Ishikawa (cell line): Measurements from ENCODE around the gene CACNA1E.
A peak's percentile ranks its signal among the peaks of the same experiment; 100 is the strongest.

Experiments used
- CEBPB ChIP-seq: IDR thresholded peaks from 2 replicates; pipeline ENCODE4 v1.6.1; 2012
- CREB1 ChIP-seq: IDR thresholded peaks from 2 replicates; pipeline ENCODE4 v1.6.1; 2012; ENCODE audit warnings: low read depth
- EGR1 ChIP-seq: IDR thresholded peaks from 2 replicates; pipeline ENCODE4 v1.6.1; 2012
- EP300 ChIP-seq: IDR thresholded peaks from 2 replicates; pipeline ENCODE4 v1.6.1; 2012; ENCODE audit warnings: borderline replicate concordance
- FOXM1 ChIP-seq: IDR thresholded peaks from 2 replicates; pipeline ENCODE4 v1.6.1; 2012; ENCODE audit warnings: low read depth, borderline replicate concordance
- NFIC ChIP-seq: IDR thresholded peaks from 2 replicates; pipeline ENCODE4 v1.6.1; 2012
- RAD21 ChIP-seq: IDR thresholded peaks from 2 replicates; pipeline ENCODE4 v1.6.1; 2012; ENCODE audit warnings: low read depth
- TAF1 ChIP-seq: IDR thresholded peaks from 2 replicates; pipeline ENCODE4 v1.6.1; 2012; ENCODE audit warnings: low read depth, mild to moderate bottlenecking
- TCF12 ChIP-seq: IDR thresholded peaks from 2 replicates; pipeline ENCODE4 v1.6.1; 2012; ENCODE audit warnings: low read depth
- TEAD4 ChIP-seq: IDR thresholded peaks from 2 replicates; pipeline ENCODE4 v1.6.1; 2012
- YY1 ChIP-seq: IDR thresholded peaks from 2 replicates; pipeline ENCODE4 v1.6.1; 2012; ENCODE audit warnings: low read depth
- ZBTB7A ChIP-seq: IDR thresholded peaks from 2 replicates; pipeline ENCODE4 v1.6.1; 2012; ENCODE audit warnings: low read depth
- TF ChIP-seq, protein P1 (sequence below): IDR thresholded peaks from 2 replicates; pipeline ENCODE4 v1.6.1; 2012; ENCODE audit warnings: low read depth, mild to moderate bottlenecking
- TF ChIP-seq, protein P2 (sequence below): IDR thresholded peaks from 2 replicates; pipeline ENCODE4 v1.6.1; 2012
- TF ChIP-seq, protein P3 (sequence below): IDR thresholded peaks from 2 replicates; pipeline ENCODE4 v1.6.1; 2012

CACNA1E gene

DNA sequence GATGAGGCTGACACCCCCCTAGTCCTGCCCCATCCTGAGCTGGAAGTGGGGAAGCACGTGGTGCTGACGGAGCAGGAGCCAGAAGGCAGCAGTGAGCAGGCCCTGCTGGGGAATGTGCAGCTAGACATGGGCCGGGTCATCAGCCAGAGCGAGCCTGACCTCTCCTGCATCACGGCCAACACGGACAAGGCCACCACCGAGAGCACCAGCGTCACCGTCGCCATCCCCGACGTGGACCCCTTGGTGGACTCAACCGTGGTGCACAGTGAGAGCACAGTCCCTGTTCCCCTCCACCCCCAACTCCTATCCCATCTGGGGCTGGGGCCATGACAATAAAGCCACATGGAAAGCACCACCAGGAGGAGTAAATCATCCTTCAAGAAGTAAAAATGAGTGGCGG lies 250.2 kb downstream of the CACNA1E start:
- TF ChIP-seq, protein P1, sequence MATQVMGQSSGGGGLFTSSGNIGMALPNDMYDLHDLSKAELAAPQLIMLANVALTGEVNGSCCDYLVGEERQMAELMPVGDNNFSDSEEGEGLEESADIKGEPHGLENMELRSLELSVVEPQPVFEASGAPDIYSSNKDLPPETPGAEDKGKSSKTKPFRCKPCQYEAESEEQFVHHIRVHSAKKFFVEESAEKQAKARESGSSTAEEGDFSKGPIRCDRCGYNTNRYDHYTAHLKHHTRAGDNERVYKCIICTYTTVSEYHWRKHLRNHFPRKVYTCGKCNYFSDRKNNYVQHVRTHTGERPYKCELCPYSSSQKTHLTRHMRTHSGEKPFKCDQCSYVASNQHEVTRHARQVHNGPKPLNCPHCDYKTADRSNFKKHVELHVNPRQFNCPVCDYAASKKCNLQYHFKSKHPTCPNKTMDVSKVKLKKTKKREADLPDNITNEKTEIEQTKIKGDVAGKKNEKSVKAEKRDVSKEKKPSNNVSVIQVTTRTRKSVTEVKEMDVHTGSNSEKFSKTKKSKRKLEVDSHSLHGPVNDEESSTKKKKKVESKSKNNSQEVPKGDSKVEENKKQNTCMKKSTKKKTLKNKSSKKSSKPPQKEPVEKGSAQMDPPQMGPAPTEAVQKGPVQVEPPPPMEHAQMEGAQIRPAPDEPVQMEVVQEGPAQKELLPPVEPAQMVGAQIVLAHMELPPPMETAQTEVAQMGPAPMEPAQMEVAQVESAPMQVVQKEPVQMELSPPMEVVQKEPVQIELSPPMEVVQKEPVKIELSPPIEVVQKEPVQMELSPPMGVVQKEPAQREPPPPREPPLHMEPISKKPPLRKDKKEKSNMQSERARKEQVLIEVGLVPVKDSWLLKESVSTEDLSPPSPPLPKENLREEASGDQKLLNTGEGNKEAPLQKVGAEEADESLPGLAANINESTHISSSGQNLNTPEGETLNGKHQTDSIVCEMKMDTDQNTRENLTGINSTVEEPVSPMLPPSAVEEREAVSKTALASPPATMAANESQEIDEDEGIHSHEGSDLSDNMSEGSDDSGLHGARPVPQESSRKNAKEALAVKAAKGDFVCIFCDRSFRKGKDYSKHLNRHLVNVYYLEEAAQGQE, result no peak

DNA sequence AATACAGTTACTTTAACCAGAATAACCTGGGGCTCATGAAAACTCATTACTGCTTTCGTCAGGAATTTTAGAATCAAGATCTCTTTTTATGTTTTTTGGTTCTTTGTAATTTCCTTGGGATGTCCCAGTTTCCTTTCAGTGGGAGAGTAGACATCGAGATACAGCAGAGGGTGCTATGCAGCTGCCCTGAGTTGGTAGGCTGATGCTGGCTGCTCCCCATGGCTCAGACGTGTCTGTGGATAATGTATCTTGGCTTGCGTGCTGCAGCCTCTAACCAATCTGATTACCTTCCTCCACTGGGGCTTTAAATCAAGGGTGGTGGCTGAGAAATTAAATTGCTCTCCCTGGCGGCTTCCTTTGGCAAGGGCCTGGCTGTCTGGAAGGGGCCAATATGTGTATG lies 253.7 kb downstream of the CACNA1E start:
- TF ChIP-seq, protein P2, sequence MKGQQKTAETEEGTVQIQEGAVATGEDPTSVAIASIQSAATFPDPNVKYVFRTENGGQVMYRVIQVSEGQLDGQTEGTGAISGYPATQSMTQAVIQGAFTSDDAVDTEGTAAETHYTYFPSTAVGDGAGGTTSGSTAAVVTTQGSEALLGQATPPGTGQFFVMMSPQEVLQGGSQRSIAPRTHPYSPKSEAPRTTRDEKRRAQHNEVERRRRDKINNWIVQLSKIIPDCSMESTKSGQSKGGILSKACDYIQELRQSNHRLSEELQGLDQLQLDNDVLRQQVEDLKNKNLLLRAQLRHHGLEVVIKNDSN, result no peak
- TF ChIP-seq NFIC, result no peak
- TF ChIP-seq RAD21, result peak; percentile 22

DNA sequence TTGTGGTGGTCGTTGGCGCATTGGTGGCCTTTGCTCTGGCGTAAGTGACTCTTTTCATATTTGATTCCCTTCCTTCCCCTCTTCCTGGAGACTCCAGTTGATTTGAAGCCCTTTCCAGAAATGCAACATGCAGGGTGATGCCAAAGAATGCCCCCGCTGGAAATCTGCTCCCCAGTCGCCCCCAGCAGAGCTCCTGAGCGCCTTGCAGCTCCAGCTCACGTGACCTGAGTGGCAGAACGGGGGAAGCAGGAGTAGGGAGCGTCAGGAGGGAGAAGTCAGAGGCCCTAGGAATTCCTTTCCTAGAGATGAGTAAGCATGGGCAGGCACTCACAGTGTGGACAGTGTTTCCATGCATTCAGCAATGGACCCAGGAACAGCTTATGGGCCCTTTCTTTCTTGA lies 255.9 kb downstream of the CACNA1E start:
- TF ChIP-seq NFIC, result no peak
- TF ChIP-seq, protein P2, result peak; percentile 32; the same call in 1 of the 2 replicates
- TF ChIP-seq ZBTB7A, result no peak

DNA sequence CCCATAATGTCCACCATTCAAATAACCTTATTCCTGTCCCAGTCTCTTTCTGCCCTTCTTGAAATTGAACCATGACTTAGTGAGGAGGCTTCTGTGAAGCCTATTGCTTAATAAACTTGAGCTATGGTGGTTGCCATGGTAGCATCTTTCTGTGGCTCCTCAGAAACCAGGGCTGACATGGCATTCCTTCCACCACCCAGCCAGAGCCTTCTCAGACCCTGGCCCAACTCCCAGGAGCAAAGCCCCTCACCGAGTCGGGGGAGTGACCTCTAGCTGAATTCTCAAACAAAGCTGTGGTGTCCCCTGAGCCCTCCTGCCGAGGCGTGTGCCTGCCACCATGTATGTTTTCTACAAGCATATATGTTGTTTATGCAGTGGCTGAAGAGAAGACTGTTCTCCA lies 259.1 kb downstream of the CACNA1E start:
- TF ChIP-seq RAD21, result no peak
- TF ChIP-seq, protein P1, result no peak
- TF ChIP-seq EGR1, result no peak
- no peak for TF ChIP-seq FOXM1

DNA sequence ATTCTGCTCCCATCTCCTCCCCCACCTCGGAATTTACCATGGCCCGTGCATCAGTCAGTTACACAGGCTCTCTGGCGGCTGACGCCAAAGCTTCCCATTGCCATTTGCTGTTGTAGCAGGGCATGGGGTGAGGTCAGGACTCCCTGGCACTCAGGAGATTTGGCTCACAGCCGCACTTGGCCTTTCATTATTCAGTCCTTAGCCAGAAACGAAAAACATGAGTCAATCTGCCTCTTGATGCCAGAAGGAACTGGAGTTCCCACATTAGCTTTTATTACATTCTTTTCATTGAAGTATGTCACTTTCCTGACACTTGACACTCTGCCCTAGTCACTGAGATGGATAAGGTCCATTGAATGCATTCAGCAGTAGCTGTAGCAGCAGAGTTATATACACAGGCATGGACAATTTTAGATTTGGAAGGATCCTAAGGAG lies 260.6 kb downstream of the CACNA1E start:
- TF ChIP-seq CREB1 (no peak), NFIC (peak; percentile 50; the same call in 1 of the 2 replicates)

DNA sequence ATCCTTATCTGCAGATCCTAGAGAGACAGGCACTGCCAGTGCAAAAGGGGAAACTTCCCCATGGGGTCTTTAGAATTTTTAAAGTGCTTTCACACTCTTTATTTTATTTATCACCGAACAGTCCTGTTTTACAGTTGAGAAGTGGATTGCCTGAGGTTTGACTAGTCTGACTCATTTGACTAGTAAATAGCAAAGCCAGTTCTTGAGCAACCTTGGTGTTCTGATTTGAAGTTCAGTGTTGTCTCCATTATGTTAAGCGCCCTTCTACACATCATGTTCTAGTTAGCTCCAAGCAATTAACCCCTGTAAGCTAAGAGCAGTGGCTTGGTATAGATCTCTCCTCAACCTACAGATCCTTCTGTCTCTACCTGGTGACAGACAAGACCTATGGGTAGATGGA lies 262.9 kb downstream of the CACNA1E start:
- TF ChIP-seq TEAD4 (no peak), EGR1 (no peak), EP300 (no peak), FOXM1 (no peak), TAF1 (no peak), CEBPB (no peak), YY1 (no peak), ZBTB7A (no peak), CREB1 (no peak), TCF12 (no peak), RAD21 (no peak), NFIC (no peak)
- TF ChIP-seq, protein P1, result no peak
- TF ChIP-seq, protein P3, sequence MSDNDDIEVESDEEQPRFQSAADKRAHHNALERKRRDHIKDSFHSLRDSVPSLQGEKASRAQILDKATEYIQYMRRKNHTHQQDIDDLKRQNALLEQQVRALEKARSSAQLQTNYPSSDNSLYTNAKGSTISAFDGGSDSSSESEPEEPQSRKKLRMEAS, result no peak

DNA sequence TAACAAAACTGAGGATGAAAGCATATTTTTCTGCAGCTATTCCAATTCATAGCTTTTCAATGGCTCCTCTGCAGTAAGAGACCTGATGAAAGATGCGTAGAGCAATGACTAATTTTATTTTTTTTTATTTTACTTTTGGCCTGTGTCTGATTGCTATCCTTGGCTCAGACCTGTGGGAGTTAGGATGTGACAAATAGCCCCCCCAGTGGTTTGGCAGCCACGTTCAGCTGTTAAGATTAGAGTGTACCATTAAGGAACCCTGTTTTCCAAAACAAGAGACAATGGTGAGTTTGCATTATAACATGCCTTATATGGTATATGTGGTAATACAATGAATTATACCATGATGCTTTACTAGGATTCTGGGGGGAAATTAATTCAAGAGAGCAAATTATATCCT lies 264.7 kb downstream of the CACNA1E start:
- no peak for TF ChIP-seq CEBPB
- TF ChIP-seq, protein P1, result no peak
- TF ChIP-seq, protein P2, result no peak
- TF ChIP-seq YY1, result no peak
- TF ChIP-seq FOXM1, result no peak
- no peak for TF ChIP-seq EGR1
- no peak for TF ChIP-seq ZBTB7A
- TF ChIP-seq TEAD4, result no peak
- TF ChIP-seq, protein P3, result no peak
- no peak for TF ChIP-seq RAD21
- TF ChIP-seq TAF1, result no peak
- no peak for TF ChIP-seq CREB1
- no peak for TF ChIP-seq EP300
- no peak for TF ChIP-seq TCF12
